ENCODE measurements around the gene FBXL7.

FBXL7 gene

DNA sequence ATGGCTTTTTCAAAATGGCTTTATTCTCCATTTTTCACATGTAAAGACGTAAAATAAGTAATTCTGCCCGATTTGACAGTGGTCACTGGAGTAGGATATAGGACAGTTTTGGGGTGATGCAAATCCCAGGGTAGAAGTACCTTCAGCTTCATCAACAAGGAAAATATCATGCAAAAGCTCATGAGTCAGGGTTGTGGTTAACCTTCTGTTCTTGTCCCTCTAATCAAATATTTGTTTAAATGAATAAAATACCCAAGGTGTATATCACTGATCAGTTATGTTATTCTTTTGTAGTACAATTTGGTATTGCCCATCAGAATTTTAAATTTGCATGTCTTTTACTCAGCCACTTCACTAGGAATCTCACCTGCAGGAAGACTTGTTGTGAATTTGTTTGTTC lies 40.0 kb downstream of the FBXL7 start:
- TF ChIP-seq POLR2A (IDR thresholded peaks at IDR 0.05; ENCODE audit: low read depth, low read length) = no peak
- FAIRE-seq (no peak), DNase-seq (ENCODE audit: insufficient read length, low spot score) (no peak)

DNA sequence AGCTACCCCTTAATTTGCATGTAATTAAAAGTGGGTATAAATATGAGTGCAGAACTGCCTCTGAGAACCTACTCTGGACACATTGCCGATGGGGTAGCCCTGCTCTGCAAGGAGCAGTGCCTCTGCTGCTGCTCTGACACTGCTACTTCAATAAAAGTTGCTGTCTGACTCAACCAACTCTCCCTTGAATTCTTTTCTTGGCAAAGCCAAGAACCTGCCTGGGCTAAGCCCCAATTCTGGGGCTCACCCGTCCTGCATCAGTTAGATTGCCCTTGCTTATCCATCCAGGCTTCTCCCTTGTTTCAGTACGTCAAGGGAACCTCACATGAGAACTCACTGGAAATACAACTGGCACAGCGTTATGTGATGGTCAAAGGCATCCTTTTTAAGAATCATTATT lies 44.1 kb downstream of the FBXL7 start:
- DNase-seq (ENCODE audit: insufficient read length, low spot score) (no peak), FAIRE-seq (no peak)
- TF ChIP-seq POLR2A (IDR thresholded peaks at IDR 0.05; ENCODE audit: low read depth, low read length) = no peak

DNA sequence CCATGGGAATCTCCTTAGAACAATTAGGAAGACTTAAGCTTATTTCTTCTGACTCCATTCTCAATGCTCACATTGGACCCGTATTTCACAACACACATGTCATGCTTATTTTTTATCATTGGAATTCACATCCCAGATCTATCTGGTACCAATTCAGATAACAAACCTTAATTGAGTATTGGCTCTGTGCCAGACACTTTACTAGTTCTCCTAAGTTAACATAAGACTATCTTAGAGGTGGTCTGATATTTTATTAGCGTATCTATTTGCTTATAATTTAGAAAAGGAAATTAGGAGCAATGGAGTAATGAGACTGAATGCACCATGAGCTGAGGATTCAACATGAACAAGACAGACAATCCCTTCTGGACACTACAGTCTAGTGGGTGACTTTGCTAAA lies 45.1 kb downstream of the FBXL7 start:
- TF ChIP-seq POLR2A (IDR thresholded peaks at IDR 0.05; ENCODE audit: low read depth, low read length) = no peak
- no peak for DNase-seq (ENCODE audit: insufficient read length, low spot score)
- FAIRE-seq = no peak

DNA sequence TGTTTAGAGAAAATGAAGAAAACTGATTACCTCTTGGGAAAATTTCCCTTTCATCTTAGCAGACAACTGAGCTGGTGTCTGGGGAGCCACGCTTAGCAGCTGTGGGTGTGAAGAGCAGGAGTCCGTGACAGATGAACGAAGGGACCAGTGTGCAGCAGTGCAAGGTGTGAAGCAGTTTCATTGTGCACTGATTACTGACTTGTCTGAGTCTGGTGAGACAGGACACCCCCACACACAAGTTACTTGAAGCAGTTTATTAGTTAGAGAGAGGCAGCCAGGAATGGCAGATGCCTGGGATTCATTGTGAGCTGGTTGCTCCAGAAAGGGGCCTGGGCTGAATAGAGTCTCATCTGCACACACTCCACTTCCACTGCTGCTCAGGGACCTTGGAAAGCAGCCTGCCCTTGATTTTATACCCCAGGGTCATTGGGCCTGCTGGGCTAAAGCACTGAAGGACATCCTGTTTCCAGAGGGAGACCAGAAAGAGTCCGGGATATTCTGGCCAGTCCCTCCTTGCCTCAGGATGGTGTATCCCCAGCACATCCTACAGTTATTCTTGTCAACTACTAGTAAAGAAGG lies 47.4 kb downstream of the FBXL7 start:
- FAIRE-seq (no peak), DNase-seq (ENCODE audit: insufficient read length, low spot score) (no peak)
- no peak for TF ChIP-seq POLR2A (IDR thresholded peaks at IDR 0.05; ENCODE audit: low read depth, low read length)

DNA sequence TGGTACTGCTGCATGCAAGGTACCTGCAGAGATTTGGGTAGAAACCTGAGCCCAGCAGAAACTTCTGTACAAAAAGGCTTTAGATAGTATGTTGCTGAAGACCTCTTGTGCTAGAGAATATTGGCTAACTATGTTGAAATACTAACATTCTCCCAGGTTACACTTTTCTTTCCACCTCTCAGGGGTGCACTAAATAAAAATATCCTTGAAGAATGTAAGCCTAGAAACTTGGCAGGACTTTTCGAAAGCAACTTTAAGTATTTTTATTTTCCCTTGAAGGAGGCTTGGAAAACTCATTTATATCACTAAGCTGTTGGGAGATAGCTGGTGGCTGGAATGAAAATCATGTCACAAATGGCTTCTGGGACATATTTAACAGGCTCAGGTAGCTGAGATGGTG lies 50.0 kb downstream of the FBXL7 start:
- no peak for FAIRE-seq
- DNase-seq (ENCODE audit: insufficient read length, low spot score) = no peak
- no peak for TF ChIP-seq POLR2A (IDR thresholded peaks at IDR 0.05; ENCODE audit: low read depth, low read length)

DNA sequence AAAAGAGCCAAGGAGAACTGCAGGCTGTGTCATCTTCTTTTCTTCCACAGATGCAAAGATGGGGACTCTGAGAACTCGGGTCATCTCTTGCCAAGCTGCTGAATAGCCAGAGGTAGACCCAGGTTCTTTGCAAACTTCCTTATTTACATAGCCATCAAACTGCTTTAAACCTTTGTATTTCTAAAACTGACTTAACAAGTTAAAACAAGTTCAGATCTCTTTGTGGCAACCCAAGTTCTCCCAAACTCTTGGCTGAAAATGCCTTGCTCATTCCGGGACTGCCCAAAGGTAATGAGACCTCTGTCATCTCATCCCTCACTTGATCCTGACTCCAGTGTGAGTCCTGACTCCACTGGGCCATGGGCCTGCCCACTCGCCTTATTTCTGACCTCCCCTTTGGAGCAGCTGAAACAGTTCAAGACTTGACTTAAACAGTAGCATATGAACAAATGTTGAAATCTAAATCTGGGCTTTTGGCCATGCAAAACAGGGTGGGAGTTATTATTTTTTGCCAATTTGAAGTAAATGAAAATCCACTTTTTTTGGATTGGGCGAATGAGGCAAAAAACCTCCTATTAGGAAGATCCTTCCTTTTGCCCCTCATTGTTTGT lies 50.6 kb downstream of the FBXL7 start:
- no peak for TF ChIP-seq POLR2A (IDR thresholded peaks at IDR 0.05; ENCODE audit: low read depth, low read length)
- DNase-seq (ENCODE audit: insufficient read length, low spot score) (no peak), FAIRE-seq (no peak)

DNA sequence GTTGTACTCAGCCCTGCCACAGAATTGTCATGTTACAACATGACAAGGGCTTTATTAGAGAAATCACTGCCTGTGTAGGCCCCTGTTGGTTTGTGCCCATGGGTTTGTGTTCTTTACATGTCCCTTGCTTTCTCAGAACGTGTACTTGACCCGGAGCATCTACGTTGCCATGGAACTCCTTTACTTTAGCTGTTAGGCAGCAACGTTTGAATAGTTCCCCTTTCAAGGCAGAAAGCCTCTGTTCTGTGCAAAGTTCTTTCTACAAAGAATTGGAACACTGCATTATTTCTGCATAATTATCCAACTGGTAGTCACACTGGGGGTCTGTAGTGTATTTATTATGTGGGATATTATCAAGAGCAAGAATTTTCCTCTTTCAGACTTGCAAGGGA lies 51.1 kb downstream of the FBXL7 start:
- DNase-seq (ENCODE audit: insufficient read length, low spot score) (no peak), FAIRE-seq (no peak)
- no peak for TF ChIP-seq POLR2A (IDR thresholded peaks at IDR 0.05; ENCODE audit: low read depth, low read length)

DNA sequence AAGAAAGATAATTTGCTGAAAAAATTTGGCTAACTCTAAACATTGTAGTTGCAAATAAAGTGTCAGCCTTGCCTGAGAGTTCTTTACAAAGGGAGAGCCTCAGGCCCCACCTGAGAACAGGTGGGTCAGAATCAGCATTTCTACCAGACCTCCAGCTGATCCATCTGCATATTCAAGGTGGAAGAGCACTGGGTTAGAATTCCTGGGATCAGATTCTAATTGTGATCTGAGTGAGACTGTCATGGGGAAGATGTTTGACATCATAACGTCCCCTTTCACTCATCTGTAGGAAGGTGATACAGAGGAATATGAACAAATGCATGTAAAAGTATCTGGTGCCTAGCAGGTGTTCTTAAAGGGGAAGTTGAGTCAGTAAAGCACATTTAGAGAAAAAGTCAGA lies 54.6 kb downstream of the FBXL7 start:
- DNase-seq (ENCODE audit: insufficient read length, low spot score) (no peak), FAIRE-seq (no peak)
- no peak for TF ChIP-seq POLR2A (IDR thresholded peaks at IDR 0.05; ENCODE audit: low read depth, low read length)

DNA sequence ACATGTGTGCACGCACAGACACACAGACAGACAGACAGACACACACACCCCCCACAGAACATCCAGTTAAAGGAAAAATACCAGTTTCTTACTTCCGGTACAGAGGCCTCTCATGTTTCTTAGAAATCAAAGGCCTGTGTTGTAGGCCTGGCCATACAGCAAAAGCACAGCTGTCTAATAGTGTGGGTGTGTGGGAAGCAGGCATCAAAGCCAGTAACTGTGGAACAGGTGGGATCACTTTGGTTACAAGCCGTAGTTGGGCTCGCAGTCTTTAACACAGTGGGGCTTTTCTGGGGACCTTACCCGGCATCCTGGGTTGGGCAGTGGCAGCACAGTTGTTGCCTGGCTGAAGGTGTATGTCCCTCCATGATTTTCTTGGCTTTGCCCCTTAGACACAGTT lies 55.2 kb downstream of the FBXL7 start:
- FAIRE-seq = no peak
- TF ChIP-seq POLR2A (IDR thresholded peaks at IDR 0.05; ENCODE audit: low read depth, low read length) = no peak
- DNase-seq (ENCODE audit: insufficient read length, low spot score) = no peak

DNA sequence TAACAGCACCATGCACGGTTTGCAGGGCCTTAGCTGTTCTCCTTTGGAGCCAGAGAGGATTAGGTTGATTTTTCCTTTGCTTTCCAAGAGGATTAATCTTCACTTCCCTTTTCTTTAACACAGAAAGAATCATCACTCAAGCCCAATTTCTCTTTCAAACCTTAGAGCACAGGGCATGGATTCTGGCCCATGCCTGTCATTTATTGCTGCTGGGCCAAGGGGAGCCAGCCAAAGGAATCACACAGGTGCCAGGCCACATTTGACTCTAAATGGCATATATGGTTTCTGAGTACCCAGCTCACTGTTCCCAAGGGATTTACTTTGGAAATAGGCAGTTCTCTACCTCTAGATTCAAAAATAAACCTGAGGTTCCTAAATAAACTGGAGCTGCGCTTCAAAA lies 58.3 kb downstream of the FBXL7 start:
- DNase-seq (ENCODE audit: insufficient read length, low spot score) (no peak), FAIRE-seq (no peak)
- TF ChIP-seq POLR2A (IDR thresholded peaks at IDR 0.05; ENCODE audit: low read depth, low read length) = no peak

DNA sequence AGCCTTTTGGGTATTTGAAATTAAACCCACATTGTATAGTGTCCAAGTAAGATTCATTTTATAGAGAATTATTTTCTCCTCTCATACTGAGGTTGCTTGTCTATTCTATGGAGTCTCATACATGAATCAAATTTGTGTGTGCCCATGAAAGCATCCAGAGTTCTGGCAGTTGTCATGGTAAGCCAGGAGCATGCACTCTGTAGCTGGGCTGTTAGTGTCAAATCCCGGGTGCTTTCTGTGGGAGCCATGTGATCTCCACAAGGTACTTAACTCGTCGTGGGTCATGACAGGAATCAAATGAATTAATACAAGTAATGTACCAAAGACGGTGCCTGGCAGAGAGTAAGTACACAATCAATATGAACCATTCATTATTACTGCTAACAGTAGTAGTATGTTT lies 58.7 kb downstream of the FBXL7 start:
- TF ChIP-seq POLR2A (IDR thresholded peaks at IDR 0.05; ENCODE audit: low read depth, low read length) = no peak
- DNase-seq (ENCODE audit: insufficient read length, low spot score) (no peak), FAIRE-seq (peak; percentile 67)

DNA sequence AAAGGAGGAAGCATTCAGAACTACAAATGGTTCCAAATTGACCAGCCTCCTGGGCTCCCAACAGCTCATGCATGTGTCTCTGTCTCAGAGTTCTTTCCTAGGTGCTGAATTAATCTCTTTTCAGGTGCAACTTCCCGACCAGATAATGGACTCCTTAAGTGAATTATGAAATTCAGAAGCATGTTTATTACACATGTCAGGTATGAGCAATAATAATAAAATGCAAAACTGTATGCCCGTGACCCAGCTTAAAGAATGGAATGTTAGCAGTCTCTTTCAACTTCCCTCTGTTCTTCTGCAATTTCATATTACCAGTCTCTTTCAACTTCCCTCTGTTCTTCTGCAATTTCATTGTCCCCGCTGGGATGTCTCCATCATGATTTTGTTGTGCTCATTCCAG lies 60.4 kb downstream of the FBXL7 start:
- DNase-seq (ENCODE audit: insufficient read length, low spot score) (no peak), FAIRE-seq (peak; percentile 33)
- TF ChIP-seq POLR2A (IDR thresholded peaks at IDR 0.05; ENCODE audit: low read depth, low read length) = no peak

DNA sequence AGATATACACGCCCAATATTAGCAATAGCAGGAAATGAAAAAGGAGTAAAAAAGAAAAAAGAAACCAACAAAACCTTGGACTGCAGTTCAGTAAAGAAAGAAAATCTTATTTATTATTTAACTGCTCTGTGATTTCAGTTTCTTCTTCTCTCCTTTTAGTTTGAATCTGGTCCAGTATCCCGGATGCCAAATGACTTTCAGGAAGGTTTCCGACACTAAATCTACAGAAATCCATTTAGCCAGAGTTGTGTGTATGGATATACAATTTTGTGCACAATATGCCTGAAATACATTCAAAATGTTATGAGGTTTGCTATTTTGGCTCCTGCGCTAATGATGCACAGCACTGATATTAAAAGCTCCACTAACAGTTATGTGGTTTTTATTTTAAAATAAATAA lies 64.5 kb downstream of the FBXL7 start:
- TF ChIP-seq POLR2A (IDR thresholded peaks at IDR 0.05; ENCODE audit: low read depth, low read length) = no peak
- FAIRE-seq = no peak

DNA sequence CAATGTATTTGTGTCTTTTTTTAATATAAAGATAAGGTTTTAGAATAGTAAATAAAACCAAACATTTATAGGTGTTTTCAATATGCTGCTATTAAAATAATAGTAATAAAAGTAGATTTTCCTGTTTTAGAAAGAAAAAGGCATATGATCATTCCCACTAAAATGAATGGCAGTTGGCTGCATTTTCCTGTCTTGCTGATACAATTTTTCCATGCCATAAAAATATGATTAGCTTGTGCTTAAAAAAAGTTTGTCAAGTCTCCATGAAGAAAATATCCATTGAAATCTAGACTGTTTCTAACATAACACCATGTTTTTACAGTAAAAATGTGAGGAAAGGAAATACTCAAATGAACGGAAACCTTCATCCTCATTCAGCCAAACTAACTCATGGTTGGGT lies 65.0 kb downstream of the FBXL7 start:
- no peak for FAIRE-seq
- TF ChIP-seq POLR2A (IDR thresholded peaks at IDR 0.05; ENCODE audit: low read depth, low read length) = no peak
- no peak for DNase-seq (ENCODE audit: insufficient read length, low spot score)

More for the DNA sequence above, 64.5 kb downstream of the FBXL7 start:
- no peak for DNase-seq (ENCODE audit: insufficient read length, low spot score)

DNA sequence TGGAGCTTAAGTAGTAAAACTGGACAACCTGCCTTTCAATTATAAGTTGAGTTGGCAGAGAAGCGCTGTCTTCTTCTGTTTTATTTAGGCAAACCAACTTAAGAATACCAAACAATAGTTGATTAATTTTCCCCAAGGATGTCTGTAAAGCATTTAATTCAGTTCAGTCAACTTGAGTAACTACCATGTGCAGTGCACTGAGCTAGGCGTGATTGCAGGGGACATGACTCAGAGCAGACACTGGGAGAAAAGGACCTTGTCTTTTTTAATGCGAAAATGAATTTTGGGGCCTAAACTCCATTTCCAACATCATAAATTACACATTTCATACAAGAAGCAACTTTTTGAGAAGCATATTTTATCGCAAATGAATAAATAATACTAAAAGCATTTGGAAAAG lies 66.3 kb downstream of the FBXL7 start:
- TF ChIP-seq POLR2A (IDR thresholded peaks at IDR 0.05; ENCODE audit: low read depth, low read length) = no peak
- DNase-seq (ENCODE audit: insufficient read length, low spot score) (no peak), FAIRE-seq (peak; percentile 81)

DNA sequence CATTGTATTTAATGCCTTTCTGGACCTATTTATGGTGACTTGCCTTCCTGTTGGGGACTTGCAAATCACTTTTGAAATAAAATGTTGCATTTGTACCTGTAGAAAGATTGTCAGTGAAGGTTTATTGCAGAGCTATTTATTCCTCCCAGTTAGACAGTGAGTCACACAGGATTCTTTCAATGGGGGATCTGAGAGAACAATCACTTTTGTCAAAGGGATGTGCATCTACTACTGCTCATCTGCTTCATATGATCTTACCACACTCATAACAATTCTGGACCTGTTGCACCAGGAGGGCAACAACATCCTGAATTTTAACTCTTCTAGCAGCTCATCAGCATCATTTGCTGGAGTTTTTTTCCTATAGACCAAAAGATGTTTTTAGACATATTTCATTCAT lies 66.8 kb downstream of the FBXL7 start:
- FAIRE-seq = peak; percentile 92
- no peak for DNase-seq (ENCODE audit: insufficient read length, low spot score)
- no peak for TF ChIP-seq POLR2A (IDR thresholded peaks at IDR 0.05; ENCODE audit: low read depth, low read length)

Data from H54 (cell line).